GM19025 (cell line): ENCODE measurements around the gene CTNND2.
"Not testable (repeated sequence)": the region's sequence is repeated elsewhere in the genome, so short reads cannot be mapped to it uniquely, and the experiment has no call there.

Source experiments
- ATAC-seq: cut with Tn5 transposase; IDR thresholded peaks from one replicate; pipeline ENCODE4 v1.9.1; 2021; ENCODE audit warnings: mild to moderate bottlenecking, low read depth, moderate library complexity; ENCODE audit not compliant: unreplicated experiment

CTNND2 gene

GRCh38 chr5:11148810-11149539, 755.3 kb downstream of the CTNND2 start:
- no peak for ATAC-seq

GRCh38 chr5:11146171-11146570, 758.1 kb downstream of the CTNND2 start:
- no peak for ATAC-seq

GRCh38 chr5:11143456-11144267, 760.6 kb downstream of the CTNND2 start:
- ATAC-seq = peak; percentile 93

GRCh38 chr5:11139217-11139865, 764.9 kb downstream of the CTNND2 start:
- no peak for ATAC-seq

GRCh38 chr5:11130131-11130530, 774.1 kb downstream of the CTNND2 start:
- ATAC-seq = no peak

GRCh38 chr5:11128021-11128420, 776.2 kb downstream of the CTNND2 start:
- ATAC-seq = no peak

- ATAC-seq = no peak
These were observed 777.4 kb downstream of the CTNND2 start for GRCh38 chr5:11126844-11127243.

GRCh38 chr5:11121885-11122284, 782.4 kb downstream of the CTNND2 start:
- ATAC-seq = no peak

GRCh38 chr5:11110128-11110527, 794.1 kb downstream of the CTNND2 start:
- no peak for ATAC-seq

GRCh38 chr5:11105696-11106095, 798.5 kb downstream of the CTNND2 start:
- no peak for ATAC-seq

- ATAC-seq = no peak
These were observed 799.6 kb downstream of the CTNND2 start for GRCh38 chr5:11104651-11105112.

- ATAC-seq = no peak
These were observed 800.0 kb downstream of the CTNND2 start for GRCh38 chr5:11104210-11104609.

- ATAC-seq = no peak
These were observed 820.1 kb downstream of the CTNND2 start for GRCh38 chr5:11084111-11084510.

- no peak for ATAC-seq
These were observed 821.8 kb downstream of the CTNND2 start for GRCh38 chr5:11082404-11082945.

- ATAC-seq = no peak
These were observed 827.2 kb downstream of the CTNND2 start for GRCh38 chr5:11076945-11077613.

GRCh38 chr5:11075035-11075805, 829.0 kb downstream of the CTNND2 start:
- no peak for ATAC-seq

GRCh38 chr5:11072568-11072967, 831.7 kb downstream of the CTNND2 start:
- no peak for ATAC-seq

- no peak for ATAC-seq
These were observed 832.2 kb downstream of the CTNND2 start for GRCh38 chr5:11072076-11072475.

GRCh38 chr5:11069041-11069440, 835.2 kb downstream of the CTNND2 start:
- ATAC-seq = no peak

- ATAC-seq = not testable (repeated sequence)
These were observed 838.5 kb downstream of the CTNND2 start for GRCh38 chr5:11065723-11066122.
